Liver (tissue), 9 donors: ENCODE results near the gene SZT2. TPM values are rescaled to one million over a fixed set of nuclear protein-coding genes. Genes with fewer than 3 reads are reported as not detected.

Experiments used
- DNase-seq: peaks from one replicate; pipeline ENCODE4 v3.0.0-alpha.2; 2017; ENCODE audit warnings: low spot score
- H3K27ac ChIP-seq, 2 donors: one replicate each; pipeline ENCODE4 v1.7.0; 2013; ENCODE audit warnings: inconsistent platforms in 2 of 2, low read length in 2 of 2, control low read depth in 1 of 2, low read depth in 1 of 2, mild to moderate bottlenecking in 1 of 2
- H3K27me3 ChIP-seq, 4 donors: one replicate each; pipeline versions ENCODE4 v1.6.1 to v1.7.0; 2013; ENCODE audit warnings: low read length in 3 of 4, inconsistent platforms in 1 of 4, mild to moderate bottlenecking in 1 of 4, moderate library complexity in 1 of 4; ENCODE audit not compliant: control insufficient read depth in 4 of 4, insufficient read depth in 4 of 4
- H3K36me3 ChIP-seq, 4 donors: one replicate each; pipeline versions ENCODE4 v1.6.1 to v1.7.0; 2013; ENCODE audit warnings: low read length in 3 of 4, mild to moderate bottlenecking in 3 of 4, low read depth in 1 of 4, moderate library complexity in 1 of 4; ENCODE audit not compliant: control insufficient read depth in 4 of 4, insufficient read depth in 3 of 4
- H3K4me1 ChIP-seq, 4 donors: one replicate each; pipeline versions ENCODE4 v1.6.1 to v1.7.0; 2013; ENCODE audit warnings: low read length in 3 of 4, mild to moderate bottlenecking in 3 of 4, moderate library complexity in 1 of 4; ENCODE audit not compliant: control insufficient read depth in 4 of 4, insufficient read depth in 4 of 4
- H3K4me3 ChIP-seq, 3 donors: one replicate each; pipeline versions ENCODE4 v1.6.1 to v1.7.0; 2013; ENCODE audit warnings: low read length in 3 of 3, control low read depth in 1 of 3, low read depth in 1 of 3, mild to moderate bottlenecking in 1 of 3
- H3K9ac ChIP-seq, 2 donors: one replicate each; pipeline ENCODE4 v1.7.0; 2013; ENCODE audit warnings: low read length in 2 of 2, mild to moderate bottlenecking in 2 of 2, moderate library complexity in 2 of 2, control low read depth in 1 of 2, low read depth in 1 of 2
- H3K9me3 ChIP-seq, 4 donors: one replicate each; pipeline versions ENCODE4 v1.6.1 to v1.7.0; 2013; ENCODE audit warnings: low read length in 3 of 4; ENCODE audit not compliant: control insufficient read depth in 4 of 4
- EGR1 ChIP-seq, 2 donors: IDR thresholded peaks; 2 replicates each; pipeline ENCODE4 v1.6.1; 2016 to 2018; ENCODE audit warnings: antibody characterized with exemption in 2 of 2, low read depth in 2 of 2
- FOXA1 ChIP-seq: IDR thresholded peaks from 2 replicates; pipeline ENCODE4 v1.6.1; 2016; ENCODE audit warnings: antibody characterized with exemption
- FOXA2 ChIP-seq: IDR thresholded peaks from 2 replicates; pipeline ENCODE4 v1.6.1; 2016; ENCODE audit warnings: antibody characterized with exemption
- GABPA ChIP-seq, 2 donors: IDR thresholded peaks in 1 of 2; conservative IDR thresholded peaks in 1 of 2; 2 replicates each; pipeline ENCODE4 v1.6.1; 2016; ENCODE audit warnings: antibody characterized with exemption in 2 of 2, mild to moderate bottlenecking in 1 of 2, moderate library complexity in 1 of 2
- HNF4A ChIP-seq, 2 donors: conservative IDR thresholded peaks; 2 replicates each; pipeline ENCODE4 v1.6.1; 2016; ENCODE audit warnings: antibody characterized with exemption in 2 of 2, mild to moderate bottlenecking in 2 of 2
- HNF4G ChIP-seq: IDR thresholded peaks from 2 replicates; pipeline ENCODE4 v1.6.1; 2016; ENCODE audit warnings: antibody characterized with exemption
- JUND ChIP-seq, 2 donors: IDR thresholded peaks; 2 replicates each; pipeline ENCODE4 v1.6.1; 2016; ENCODE audit warnings: antibody characterized with exemption in 2 of 2
- NR2F2 ChIP-seq: IDR thresholded peaks from 2 replicates; pipeline ENCODE4 v1.6.1; 2016; ENCODE audit warnings: antibody characterized with exemption
- RAD21 ChIP-seq, 2 donors: IDR thresholded peaks; 2 replicates each; pipeline ENCODE4 v1.6.1; 2016; ENCODE audit warnings: antibody characterized with exemption in 2 of 2, mild to moderate bottlenecking in 2 of 2
- RXRA ChIP-seq, 2 donors: IDR thresholded peaks; 2 replicates each; pipeline ENCODE4 v1.6.1; 2017 to 2018; ENCODE audit warnings: antibody characterized with exemption in 2 of 2, mild to moderate bottlenecking in 1 of 2
- SP1 ChIP-seq: IDR thresholded peaks from 2 replicates; pipeline ENCODE4 v1.6.1; 2018; ENCODE audit warnings: antibody characterized with exemption, mild to moderate bottlenecking
- TAF1 ChIP-seq: conservative IDR thresholded peaks from 2 replicates; pipeline ENCODE4 v1.6.1; 2016; ENCODE audit warnings: antibody characterized with exemption, mild to moderate bottlenecking
- YY1 ChIP-seq: IDR thresholded peaks from 2 replicates; pipeline ENCODE4 v1.6.1; 2016; ENCODE audit warnings: antibody characterized with exemption, mild to moderate bottlenecking
- WGBS: extraction: QIAGEN DNeasy Blood & Tissue Kit; methylation state at CpG from one replicate; pipeline ENCODE4 v1.1.7; 2013; 5-methylcytosine and 5-hydroxymethylcytosine counted together
- polyA plus RNA-seq, 2 donors: library from polyadenylated mRNA; stranded (reverse) in 1 of 2; unstranded in 1 of 2; fragments of 200-250 nt in 1 of 2; fragments of >200 nt in 1 of 2; fragmentation: Nextera tagmentation in 1 of 2; extraction: Ambion mirVana in 1 of 2; gene quantifications; one replicate each; pipeline versions ENCODE4 v1.2.1 to v1.2.3, GENCODE V29; 2013 to 2015
- total RNA-seq, 2 donors: library from RNA; depleted of rRNA; stranded (reverse); fragments of >200 nt; gene quantifications; one replicate each; pipeline ENCODE4 v1.2.3, GENCODE V29; 2014
- TF ChIP-seq, protein P1 (sequence below): IDR thresholded peaks from 2 replicates; pipeline ENCODE4 v1.6.1; 2016; ENCODE audit warnings: antibody characterized with exemption, mild to moderate bottlenecking
- TF ChIP-seq, protein P2 (sequence below): IDR thresholded peaks from 2 replicates; pipeline ENCODE4 v1.6.1; 2016; ENCODE audit warnings: antibody characterized with exemption
- TF ChIP-seq, protein P3 (sequence below): IDR thresholded peaks from 2 replicates; pipeline ENCODE4 v1.6.1; 2016; ENCODE audit warnings: antibody characterized with exemption
- TF ChIP-seq, protein P4 (sequence below): IDR thresholded peaks from 2 replicates; pipeline ENCODE4 v1.6.1; 2016; ENCODE audit warnings: antibody characterized with exemption
- TF ChIP-seq, protein P5 (sequence below): fragments of 150-350 bp; IDR thresholded peaks from 2 replicates; pipeline ENCODE4 v1.5.1; 2017; ENCODE audit warnings: improper control_type of control experiment, low read depth, low read length; ENCODE audit not compliant: missing input control
- donor health status: healthy.
- donor health status: healthy.
- donor health status: healthy.
- donor health status: healthy.
- donor health status: healthy.

SZT2 gene
- total and polyA plus RNA-seq, 4 donors = 4.8 to 31.0 (median 11.9) TPM

DNA sequence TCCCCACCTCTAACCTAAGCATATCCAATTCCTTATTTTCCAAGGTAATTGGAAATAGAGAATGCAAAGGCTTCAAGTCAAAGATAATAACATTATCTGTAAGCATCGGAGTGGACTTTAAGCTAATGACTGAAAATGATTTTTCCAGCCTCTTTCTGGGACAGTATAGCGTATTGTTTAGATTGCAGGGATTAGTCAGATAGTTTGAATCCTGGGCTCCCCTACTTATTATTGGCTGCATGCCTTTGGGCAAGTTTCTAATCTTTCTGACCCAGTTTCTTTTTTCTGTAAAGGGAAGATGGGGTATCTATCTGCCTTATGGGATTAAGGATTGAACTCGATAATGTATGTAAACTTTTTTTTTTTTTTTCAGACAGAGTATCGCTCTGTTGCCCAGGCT lies 32.4 kb upstream of the SZT2 start:
- 96% methylated on average over 4 of the region's 4 CpGs for WGBS
- Histone ChIP-seq H3K36me3 (peaks cover 0 to 13% (median 4%) of the 10 kb centered on the region in 4 donors), H3K9me3 (no peaks in the 10 kb centered on the region), H3K27me3 (no peaks in the 10 kb centered on the region), H3K4me1 (peaks cover 6 to 14% (median 12%) of the 10 kb centered on the region in 4 donors), H3K27ac (no peak overlapping the region), H3K4me3 (no peak overlapping the region), H3K9ac (no peak overlapping the region)
- TF ChIP-seq NR2F2 = no peak
- TF ChIP-seq HNF4G = no peak
- TF ChIP-seq, protein P1, sequence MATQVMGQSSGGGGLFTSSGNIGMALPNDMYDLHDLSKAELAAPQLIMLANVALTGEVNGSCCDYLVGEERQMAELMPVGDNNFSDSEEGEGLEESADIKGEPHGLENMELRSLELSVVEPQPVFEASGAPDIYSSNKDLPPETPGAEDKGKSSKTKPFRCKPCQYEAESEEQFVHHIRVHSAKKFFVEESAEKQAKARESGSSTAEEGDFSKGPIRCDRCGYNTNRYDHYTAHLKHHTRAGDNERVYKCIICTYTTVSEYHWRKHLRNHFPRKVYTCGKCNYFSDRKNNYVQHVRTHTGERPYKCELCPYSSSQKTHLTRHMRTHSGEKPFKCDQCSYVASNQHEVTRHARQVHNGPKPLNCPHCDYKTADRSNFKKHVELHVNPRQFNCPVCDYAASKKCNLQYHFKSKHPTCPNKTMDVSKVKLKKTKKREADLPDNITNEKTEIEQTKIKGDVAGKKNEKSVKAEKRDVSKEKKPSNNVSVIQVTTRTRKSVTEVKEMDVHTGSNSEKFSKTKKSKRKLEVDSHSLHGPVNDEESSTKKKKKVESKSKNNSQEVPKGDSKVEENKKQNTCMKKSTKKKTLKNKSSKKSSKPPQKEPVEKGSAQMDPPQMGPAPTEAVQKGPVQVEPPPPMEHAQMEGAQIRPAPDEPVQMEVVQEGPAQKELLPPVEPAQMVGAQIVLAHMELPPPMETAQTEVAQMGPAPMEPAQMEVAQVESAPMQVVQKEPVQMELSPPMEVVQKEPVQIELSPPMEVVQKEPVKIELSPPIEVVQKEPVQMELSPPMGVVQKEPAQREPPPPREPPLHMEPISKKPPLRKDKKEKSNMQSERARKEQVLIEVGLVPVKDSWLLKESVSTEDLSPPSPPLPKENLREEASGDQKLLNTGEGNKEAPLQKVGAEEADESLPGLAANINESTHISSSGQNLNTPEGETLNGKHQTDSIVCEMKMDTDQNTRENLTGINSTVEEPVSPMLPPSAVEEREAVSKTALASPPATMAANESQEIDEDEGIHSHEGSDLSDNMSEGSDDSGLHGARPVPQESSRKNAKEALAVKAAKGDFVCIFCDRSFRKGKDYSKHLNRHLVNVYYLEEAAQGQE = no peak
- no peak for TF ChIP-seq FOXA2
- TF ChIP-seq FOXA1 = no peak
- no peak for TF ChIP-seq RAD21 (IDR thresholded peaks at IDR 0.05)
- TF ChIP-seq, protein P2, sequence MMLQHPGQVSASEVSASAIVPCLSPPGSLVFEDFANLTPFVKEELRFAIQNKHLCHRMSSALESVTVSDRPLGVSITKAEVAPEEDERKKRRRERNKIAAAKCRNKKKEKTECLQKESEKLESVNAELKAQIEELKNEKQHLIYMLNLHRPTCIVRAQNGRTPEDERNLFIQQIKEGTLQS = no peak
- TF ChIP-seq JUND (IDR thresholded peaks at IDR 0.05) = no peak
- TF ChIP-seq, protein P3, sequence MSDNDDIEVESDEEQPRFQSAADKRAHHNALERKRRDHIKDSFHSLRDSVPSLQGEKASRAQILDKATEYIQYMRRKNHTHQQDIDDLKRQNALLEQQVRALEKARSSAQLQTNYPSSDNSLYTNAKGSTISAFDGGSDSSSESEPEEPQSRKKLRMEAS = no peak
- TF ChIP-seq HNF4A (conservative IDR thresholded peaks at IDR 0.05) = no peak
- TF ChIP-seq GABPA (IDR thresholded peaks at IDR 0.05 in 1 of 2, conservative IDR thresholded peaks at IDR 0.05 in 1 of 2) = no peak
- TF ChIP-seq YY1 = no peak
- no peak for TF ChIP-seq TAF1
- TF ChIP-seq, protein P4, sequence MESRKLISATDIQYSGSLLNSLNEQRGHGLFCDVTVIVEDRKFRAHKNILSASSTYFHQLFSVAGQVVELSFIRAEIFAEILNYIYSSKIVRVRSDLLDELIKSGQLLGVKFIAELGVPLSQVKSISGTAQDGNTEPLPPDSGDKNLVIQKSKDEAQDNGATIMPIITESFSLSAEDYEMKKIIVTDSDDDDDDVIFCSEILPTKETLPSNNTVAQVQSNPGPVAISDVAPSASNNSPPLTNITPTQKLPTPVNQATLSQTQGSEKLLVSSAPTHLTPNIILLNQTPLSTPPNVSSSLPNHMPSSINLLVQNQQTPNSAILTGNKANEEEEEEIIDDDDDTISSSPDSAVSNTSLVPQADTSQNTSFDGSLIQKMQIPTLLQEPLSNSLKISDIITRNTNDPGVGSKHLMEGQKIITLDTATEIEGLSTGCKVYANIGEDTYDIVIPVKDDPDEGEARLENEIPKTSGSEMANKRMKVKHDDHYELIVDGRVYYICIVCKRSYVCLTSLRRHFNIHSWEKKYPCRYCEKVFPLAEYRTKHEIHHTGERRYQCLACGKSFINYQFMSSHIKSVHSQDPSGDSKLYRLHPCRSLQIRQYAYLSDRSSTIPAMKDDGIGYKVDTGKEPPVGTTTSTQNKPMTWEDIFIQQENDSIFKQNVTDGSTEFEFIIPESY = no peak
- TF ChIP-seq SP1 = no peak
- no peak for TF ChIP-seq RXRA (IDR thresholded peaks at IDR 0.05)
- TF ChIP-seq, protein P5, sequence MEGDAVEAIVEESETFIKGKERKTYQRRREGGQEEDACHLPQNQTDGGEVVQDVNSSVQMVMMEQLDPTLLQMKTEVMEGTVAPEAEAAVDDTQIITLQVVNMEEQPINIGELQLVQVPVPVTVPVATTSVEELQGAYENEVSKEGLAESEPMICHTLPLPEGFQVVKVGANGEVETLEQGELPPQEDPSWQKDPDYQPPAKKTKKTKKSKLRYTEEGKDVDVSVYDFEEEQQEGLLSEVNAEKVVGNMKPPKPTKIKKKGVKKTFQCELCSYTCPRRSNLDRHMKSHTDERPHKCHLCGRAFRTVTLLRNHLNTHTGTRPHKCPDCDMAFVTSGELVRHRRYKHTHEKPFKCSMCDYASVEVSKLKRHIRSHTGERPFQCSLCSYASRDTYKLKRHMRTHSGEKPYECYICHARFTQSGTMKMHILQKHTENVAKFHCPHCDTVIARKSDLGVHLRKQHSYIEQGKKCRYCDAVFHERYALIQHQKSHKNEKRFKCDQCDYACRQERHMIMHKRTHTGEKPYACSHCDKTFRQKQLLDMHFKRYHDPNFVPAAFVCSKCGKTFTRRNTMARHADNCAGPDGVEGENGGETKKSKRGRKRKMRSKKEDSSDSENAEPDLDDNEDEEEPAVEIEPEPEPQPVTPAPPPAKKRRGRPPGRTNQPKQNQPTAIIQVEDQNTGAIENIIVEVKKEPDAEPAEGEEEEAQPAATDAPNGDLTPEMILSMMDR = no peak
- TF ChIP-seq EGR1 (IDR thresholded peaks at IDR 0.05; ENCODE audit: low read depth in 2 of 2) = no peak
- DNase-seq = no peak
